WTC11 (cell line): Measurements from ENCODE around the gene RPS6KB2. TPM values are rescaled to one million over a fixed set of nuclear protein-coding genes. Genes with fewer than 3 reads are reported as not detected.

Experiments
- ATAC-seq: fragments of 200-7000 bp; cut with Tn5 transposase; 2 replicates; pipeline ENCODE4 v1.10.0; 2021; ENCODE audit warnings: mild to moderate bottlenecking, moderate library complexity
- CTCF ChIA-PET: fragments of 300-600 bp; sonication (Branson Sonifier 250); formaldehyde crosslinking; loops from one replicate; lab custom pipeline; 2021; ENCODE audit warnings: antibody characterized with exemption; lab: Charles Lee
- POLR2A ChIA-PET: fragments of 350-600 bp; sonication (Branson Sonifier 250); formaldehyde crosslinking; loops from one replicate; lab custom pipeline; 2021; ENCODE audit warnings: antibody characterized with exemption; lab: Charles Lee
- DNase-seq: peaks from one replicate; pipeline ENCODE4 v3.0.0; 2021; ENCODE audit warnings: low spot score
- H3K27ac Mint-ChIP-seq: 2 replicates; pipeline ENCODE4 v1.8.0; 2021; ENCODE audit warnings: mixed read lengths
- H3K27me3 Mint-ChIP-seq: 2 replicates; pipeline ENCODE4 v1.8.0; 2021; ENCODE audit warnings: low read depth, mild to moderate bottlenecking, moderate library complexity, mixed read lengths
- H3K36me3 Mint-ChIP-seq: 2 replicates; pipeline ENCODE4 v1.8.0; 2021; ENCODE audit warnings: mixed read lengths
- H3K4me1 Mint-ChIP-seq: 2 replicates; pipeline ENCODE4 v1.8.0; 2022; ENCODE audit warnings: mixed read lengths
- H3K4me3 Mint-ChIP-seq: 2 replicates; pipeline ENCODE4 v1.8.0; 2021; ENCODE audit warnings: mild to moderate bottlenecking, moderate library complexity, mixed read lengths
- H3K9me3 Mint-ChIP-seq: 2 replicates; pipeline ENCODE4 v1.8.0; 2021; ENCODE audit warnings: mixed read lengths
- ARID4B ChIP-seq: sonication (generic); formaldehyde crosslinking; IDR thresholded peaks from 2 replicates; pipeline ENCODE4 v1.8.0; 2023; ENCODE audit warnings: missing genetic modification reagents, mild to moderate bottlenecking, borderline replicate concordance
- CDX4 ChIP-seq: fragments of 250-450 bp; sonication (Bioruptor Pico); IDR thresholded peaks from 2 replicates; pipeline ENCODE4 v1.9.0; 2021; ENCODE audit warnings: moderate library complexity, mild to moderate bottlenecking, inconsistent platforms, borderline replicate concordance
- CTCF ChIP-seq: fragments of 200-600 bp; IDR thresholded peaks from 2 replicates; pipeline ENCODE4 v1.8.0; 2022; ENCODE audit warnings: antibody characterized with exemption
- ELF4 ChIP-seq: sonication (generic); formaldehyde crosslinking; IDR thresholded peaks from 2 replicates; pipeline ENCODE4 v1.8.1; 2022; ENCODE audit warnings: low read depth, mild to moderate bottlenecking, moderate library complexity, missing genetic modification reagents
- ETV6 ChIP-seq: sonication (generic); formaldehyde crosslinking; IDR thresholded peaks from 2 replicates; pipeline ENCODE4 v1.8.1; 2022; ENCODE audit warnings: mild to moderate bottlenecking, missing genetic modification reagents
- GABPB1 ChIP-seq: sonication (generic); formaldehyde crosslinking; IDR thresholded peaks from 2 replicates; pipeline ENCODE4 v1.8.1; 2023; ENCODE audit warnings: mild to moderate bottlenecking, missing genetic modification reagents
- GTF2I ChIP-seq: fragments of 250-450 bp; sonication (Bioruptor Pico); conservative IDR thresholded peaks from 2 replicates; pipeline ENCODE4 v1.4.0; 2021; ENCODE audit warnings: mild to moderate bottlenecking
- IRF2 ChIP-seq: sonication (generic); formaldehyde crosslinking; IDR thresholded peaks from 2 replicates; pipeline ENCODE4 v1.8.0; 2022; ENCODE audit warnings: low read depth, missing genetic modification reagents, borderline replicate concordance
- JAZF1 ChIP-seq: fragments of 250-450 bp; sonication (Bioruptor Pico); IDR thresholded peaks from 2 replicates; pipeline ENCODE4 v1.9.0; 2021; ENCODE audit warnings: moderate library complexity, mild to moderate bottlenecking, inconsistent platforms
- MAX ChIP-seq: sonication (generic); formaldehyde crosslinking; IDR thresholded peaks from 2 replicates; pipeline ENCODE4 v1.8.0; 2022; ENCODE audit warnings: mild to moderate bottlenecking, missing genetic modification reagents
- MLX ChIP-seq: sonication (generic); formaldehyde crosslinking; IDR thresholded peaks from 2 replicates; pipeline ENCODE4 v1.8.1; 2023; ENCODE audit warnings: mild to moderate bottlenecking, missing genetic modification reagents, moderate library complexity
- NFYB ChIP-seq: sonication (generic); formaldehyde crosslinking; conservative IDR thresholded peaks from 2 replicates; pipeline ENCODE4 v1.8.0; 2022; ENCODE audit warnings: low read depth, missing genetic modification reagents
- NR3C1 ChIP-seq: sonication (generic); formaldehyde crosslinking; conservative IDR thresholded peaks from 2 replicates; pipeline ENCODE4 v1.8.1; 2023; ENCODE audit warnings: low read depth, mild to moderate bottlenecking, missing genetic modification reagents
- RELA ChIP-seq: sonication (generic); formaldehyde crosslinking; IDR thresholded peaks from 2 replicates; pipeline ENCODE4 v1.8.1; 2022; ENCODE audit warnings: missing genetic modification reagents, mild to moderate bottlenecking, borderline replicate concordance
- STAT6 ChIP-seq: sonication (generic); formaldehyde crosslinking; conservative IDR thresholded peaks from 2 replicates; pipeline ENCODE4 v1.8.1; 2023; ENCODE audit warnings: mild to moderate bottlenecking, low read depth, missing genetic modification reagents, moderate library complexity
- ZBTB21 ChIP-seq: sonication (generic); formaldehyde crosslinking; IDR thresholded peaks from 2 replicates; pipeline ENCODE4 v1.8.1; 2023; ENCODE audit warnings: mild to moderate bottlenecking, missing genetic modification reagents, borderline replicate concordance
- ZNF219 ChIP-seq: sonication (generic); formaldehyde crosslinking; IDR thresholded peaks from 2 replicates; pipeline ENCODE4 v1.8.0; 2023; ENCODE audit warnings: missing genetic modification reagents, mild to moderate bottlenecking, borderline replicate concordance
- ZNF232 ChIP-seq: sonication (generic); formaldehyde crosslinking; IDR thresholded peaks from 2 replicates; pipeline ENCODE4 v1.8.0; 2022; ENCODE audit warnings: mild to moderate bottlenecking, missing genetic modification reagents
- total RNA-seq: library from RNA; stranded (reverse); gene quantifications from 3 replicates; pipeline ENCODE4 v1.2.3, GENCODE V29; 2021

The RPS6KB2 gene
- total RNA-seq, 1 experiment from 2014 or later = 54.7 TPM

GRCh38 chr11:67396587-67397389, 31.5 kb upstream of the RPS6KB2 start:
- ATAC-seq = peak; percentile 38
- TF ChIP-seq ZBTB21 (CRISPR knock-in tag) (peak; percentile 72; the same call in 1 of the 2 replicates), ZNF232 (CRISPR knock-in tag) (no peak)
- peaks cover 38% of the 10 kb centered on the region for H3K4me1 Mint-ChIP-seq
- CTCF ChIA-PET = interaction anchor here (0.7 to 2.0 kb wide), 11 partner anchors 15 to 135 kb away, joined by 3 to 15 read pairs (median 5); partner anchors contain the start of genes POLD4 and TMEM134
- peaks cover 24% of the 10 kb centered on the region for H3K36me3 Mint-ChIP-seq
- POLR2A ChIA-PET = interaction anchor here (0.5 to 1.9 kb wide), 8 partner anchors 10 to 278 kb away, joined by 3 to 7 read pairs (median 4); partner anchors contain the start of genes KDM2A, PTPRCAP and RPS6KB2
- H3K27ac Mint-ChIP-seq = peak overlapping the region; percentile 93
- H3K4me3 Mint-ChIP-seq = peak overlapping the region; percentile 45
- peak; percentile 58 for DNase-seq
- no peaks in the 10 kb centered on the region for H3K9me3 Mint-ChIP-seq
- H3K27me3 Mint-ChIP-seq = no peaks in the 10 kb centered on the region

- DNase-seq = no peak
- Mint-ChIP-seq H3K4me3 (0 out of 2 replicates have a peak overlapping the region, but pooled peaks have one; percentile 22), H3K27me3 (no peaks in the 10 kb centered on the region), H3K4me1 (peaks cover 42% of the 10 kb centered on the region), H3K36me3 (peaks cover 24% of the 10 kb centered on the region), H3K27ac (peak overlapping the region; percentile 72), H3K9me3 (no peaks in the 10 kb centered on the region)
- POLR2A ChIA-PET = interaction anchor here (0.6 to 1.9 kb wide), 4 partner anchors 23 to 278 kb away, joined by 3 to 7 read pairs (median 5); partner anchors contain the start of genes KDM2A, PTPRCAP and RPS6KB2
- CTCF ChIA-PET = interaction anchor here (1.4 to 2.0 kb wide), 3 partner anchors 16 to 72 kb away, joined by 5 to 15 read pairs (median 8); partner anchors contain the start of gene TMEM134
- no peak for ATAC-seq
- TF ChIP-seq MAX (CRISPR knock-in tag) (no peak), JAZF1 (CRISPR knock-in tag) (no peak), MLX (no peak), GTF2I (CRISPR knock-in tag) (no peak), NR3C1 (CRISPR knock-in tag) (no peak), ZNF219 (CRISPR knock-in tag) (no peak), ELF4 (CRISPR knock-in tag) (no peak), CTCF (no peak), GABPB1 (CRISPR knock-in tag) (no peak), IRF2 (CRISPR knock-in tag) (no peak), ETV6 (CRISPR knock-in tag) (no peak)
- TF ChIP-seq, all 79 proteins: peak for 0
These were observed 30.8 kb upstream of the RPS6KB2 start for GRCh38 chr11:67397536-67397935.

GRCh38 chr11:67397986-67398660, 30.2 kb upstream of the RPS6KB2 start:
- peaks cover 22% of the 10 kb centered on the region for H3K36me3 Mint-ChIP-seq
- CTCF ChIA-PET = no interaction called here
- no peaks in the 10 kb centered on the region for H3K9me3 Mint-ChIP-seq
- peaks cover 39% of the 10 kb centered on the region for H3K4me1 Mint-ChIP-seq
- H3K27me3 Mint-ChIP-seq = no peaks in the 10 kb centered on the region
- H3K27ac Mint-ChIP-seq = peak overlapping the region; percentile 72
- POLR2A ChIA-PET = interaction anchor here (1.8 kb wide), 1 partner anchor 39 kb away, joined by 7 read pairs; the partner anchor contains the start of gene PTPRCAP
- 0 out of 2 replicates have a peak overlapping the region, but pooled peaks have one; percentile 22 for H3K4me3 Mint-ChIP-seq
- DNase-seq (no peak), ATAC-seq (no peak)
- TF ChIP-seq STAT6 (CRISPR knock-in tag) (no peak), CDX4 (CRISPR knock-in tag) (no peak), RELA (CRISPR knock-in tag) (no peak), ARID4B (CRISPR knock-in tag) (no peak), NFYB (CRISPR knock-in tag) (no peak)
